Thyroid gland (tissue), 4 donors: Measurements from ENCODE around the gene CTSV.
"Not testable (repeated sequence)": the region's sequence is repeated elsewhere in the genome, so short reads cannot be mapped to it uniquely, and the experiment has no call there.

Source experiments
- POLR2A ChIP-seq, 2 donors: fragments of 450-650 bp; IDR thresholded peaks; one replicate each; pipeline ENCODE4 v1.6.1; 2017; ENCODE audit warnings: antibody characterized with exemption in 2 of 2, mild to moderate bottlenecking in 2 of 2, moderate library complexity in 1 of 2
- TF ChIP-seq, protein P1 (sequence below), 6 experiments: fragments of 200-600 bp in 3 of 6; fragments of 450-650 bp in 3 of 6; sonication (generic) in 3 of 6; IDR thresholded peaks; one replicate each; pipeline ENCODE4 v1.5.1; 2016 to 2019; ENCODE audit warnings: antibody characterized with exemption in 6 of 6, mild to moderate bottlenecking in 2 of 6, inconsistent platforms in 1 of 6, moderate library complexity in 1 of 6

GRCh38 chr9:97000139-97000787 is 38.7 kb downstream of the CTSV start:
- TF ChIP-seq, protein P1, sequence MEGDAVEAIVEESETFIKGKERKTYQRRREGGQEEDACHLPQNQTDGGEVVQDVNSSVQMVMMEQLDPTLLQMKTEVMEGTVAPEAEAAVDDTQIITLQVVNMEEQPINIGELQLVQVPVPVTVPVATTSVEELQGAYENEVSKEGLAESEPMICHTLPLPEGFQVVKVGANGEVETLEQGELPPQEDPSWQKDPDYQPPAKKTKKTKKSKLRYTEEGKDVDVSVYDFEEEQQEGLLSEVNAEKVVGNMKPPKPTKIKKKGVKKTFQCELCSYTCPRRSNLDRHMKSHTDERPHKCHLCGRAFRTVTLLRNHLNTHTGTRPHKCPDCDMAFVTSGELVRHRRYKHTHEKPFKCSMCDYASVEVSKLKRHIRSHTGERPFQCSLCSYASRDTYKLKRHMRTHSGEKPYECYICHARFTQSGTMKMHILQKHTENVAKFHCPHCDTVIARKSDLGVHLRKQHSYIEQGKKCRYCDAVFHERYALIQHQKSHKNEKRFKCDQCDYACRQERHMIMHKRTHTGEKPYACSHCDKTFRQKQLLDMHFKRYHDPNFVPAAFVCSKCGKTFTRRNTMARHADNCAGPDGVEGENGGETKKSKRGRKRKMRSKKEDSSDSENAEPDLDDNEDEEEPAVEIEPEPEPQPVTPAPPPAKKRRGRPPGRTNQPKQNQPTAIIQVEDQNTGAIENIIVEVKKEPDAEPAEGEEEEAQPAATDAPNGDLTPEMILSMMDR (IDR thresholded peaks at IDR 0.05): not testable (repeated sequence)
- not testable (repeated sequence) for TF ChIP-seq POLR2A (IDR thresholded peaks at IDR 0.05)
